ENCODE measurements around the gene SLC27A6. TPM values are rescaled to one million over a fixed set of nuclear protein-coding genes. Genes with fewer than 3 reads are reported as not detected.

The SLC27A6 gene
- total and polyA plus RNA-seq, 2 donors from 2014 or later = not detected

GRCh38 chr5:129043894-129044293 lies 78.6 kb downstream of the SLC27A6 start:
- FAIRE-seq = no peak
- H3K9ac ChIP-seq (ENCODE audit: low read length in 3 of 3) = no peak overlapping the region
- TF ChIP-seq CTCF (IDR thresholded peaks at IDR 0.05; ENCODE audit: borderline replicate concordance, extremely low read depth, insufficient read depth) = no peak

GRCh38 chr5:129046151-129046550 lies 80.9 kb downstream of the SLC27A6 start:
- TF ChIP-seq CTCF (IDR thresholded peaks at IDR 0.05; ENCODE audit: borderline replicate concordance, extremely low read depth, insufficient read depth) = no peak
- intact Hi-C loops (cut with DNase I) = no loop called here
- Histone ChIP-seq H3K27ac (ENCODE audit: low read depth in 2 of 2, low read length in 2 of 2) (no peak overlapping the region), H3K4me1 (ENCODE audit: control insufficient read depth in 2 of 3, insufficient read depth in 2 of 3, low read depth in 1 of 3, low read length in 3 of 3) (no peaks in the 10 kb centered on the region), H3K27me3 (ENCODE audit: control insufficient read depth, insufficient read depth, low read length) (no peaks in the 10 kb centered on the region), H3K9ac (ENCODE audit: low read length in 3 of 3) (no peak overlapping the region), H3K4me3 (ENCODE audit: low read length in 3 of 3) (no peak overlapping the region), H3K36me3 (ENCODE audit: control insufficient read depth in 2 of 3, insufficient read depth in 3 of 3, low read length in 3 of 3) (no peaks in the 10 kb centered on the region), H3K9me3 (ENCODE audit: control insufficient read depth in 2 of 3, insufficient read depth in 1 of 3, low read length in 3 of 3) (peaks cover 0 to 6% (median 0%) of the 10 kb centered on the region in 3 donors)
- DNase-seq (no peak), FAIRE-seq (no peak)

More at GRCh38 chr5:129043894-129044293, 78.6 kb downstream of the SLC27A6 start:
- H3K9me3 ChIP-seq (ENCODE audit: control insufficient read depth in 2 of 3, insufficient read depth in 1 of 3, low read length in 3 of 3) = peaks cover 0 to 6% (median 0%) of the 10 kb centered on the region in 3 donors
- H3K4me1 ChIP-seq (ENCODE audit: control insufficient read depth in 2 of 3, insufficient read depth in 2 of 3, low read depth in 1 of 3, low read length in 3 of 3) = no peaks in the 10 kb centered on the region
- no peak overlapping the region for H3K4me3 ChIP-seq (ENCODE audit: low read length in 3 of 3)
- intact Hi-C loops (cut with DNase I) = no loop called here
- no peaks in the 10 kb centered on the region for H3K27me3 ChIP-seq (ENCODE audit: control insufficient read depth, insufficient read depth, low read length)
- H3K36me3 ChIP-seq (ENCODE audit: control insufficient read depth in 2 of 3, insufficient read depth in 3 of 3, low read length in 3 of 3) = no peaks in the 10 kb centered on the region
- no peak overlapping the region for H3K27ac ChIP-seq (ENCODE audit: low read depth in 2 of 2, low read length in 2 of 2)
- no peak for DNase-seq

GRCh38 chr5:129048509-129048908 lies 83.2 kb downstream of the SLC27A6 start:
- TF ChIP-seq CTCF (IDR thresholded peaks at IDR 0.05; ENCODE audit: borderline replicate concordance, extremely low read depth, insufficient read depth) = no peak
- Histone ChIP-seq H3K9me3 (ENCODE audit: control insufficient read depth in 2 of 3, insufficient read depth in 1 of 3, low read length in 3 of 3) (peaks cover 0 to 6% (median 0%) of the 10 kb centered on the region in 3 donors), H3K27me3 (ENCODE audit: control insufficient read depth, insufficient read depth, low read length) (no peaks in the 10 kb centered on the region), H3K36me3 (ENCODE audit: control insufficient read depth in 2 of 3, insufficient read depth in 3 of 3, low read length in 3 of 3) (no peaks in the 10 kb centered on the region), H3K27ac (ENCODE audit: low read depth in 2 of 2, low read length in 2 of 2) (no peak overlapping the region), H3K9ac (ENCODE audit: low read length in 3 of 3) (no peak overlapping the region), H3K4me1 (ENCODE audit: control insufficient read depth in 2 of 3, insufficient read depth in 2 of 3, low read depth in 1 of 3, low read length in 3 of 3) (no peaks in the 10 kb centered on the region), H3K4me3 (ENCODE audit: low read length in 3 of 3) (no peak overlapping the region)
- FAIRE-seq (no peak), DNase-seq (peak in 1 of 5 donors; percentile 30)
- intact Hi-C loops (cut with DNase I) = no loop called here
